ENCODE data around the gene ZFHX3. TPM values are rescaled to one million over a fixed set of nuclear protein-coding genes. Genes with fewer than 3 reads are reported as not detected.

Gene ZFHX3
- total and polyA plus RNA-seq, 9 donors: 3.4 to 17.6 (median 11.9) TPM

DNA sequence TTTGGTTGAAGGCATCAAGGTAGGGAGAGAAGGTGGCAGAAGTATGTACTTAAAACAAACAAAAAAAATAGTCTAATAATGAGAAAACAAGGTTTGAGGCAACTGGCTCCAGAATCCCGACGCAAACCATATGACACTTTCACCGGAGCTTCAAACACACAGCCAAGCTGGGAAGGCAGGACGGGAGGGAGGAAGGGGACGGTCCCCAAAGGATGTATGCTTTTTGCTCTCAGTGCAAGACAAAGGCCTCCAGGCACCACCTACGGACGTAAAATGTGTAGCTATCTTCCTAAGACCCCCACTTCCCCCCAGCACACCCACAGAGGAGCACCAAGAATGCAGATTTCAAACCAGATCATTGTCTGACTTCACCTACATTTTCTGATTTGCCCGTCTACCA, 102.3 kb downstream of the ZFHX3 start:
- Histone ChIP-seq H3K27me3 (no peaks in the 10 kb centered on the region), H3K27ac (no peak overlapping the region), H3K9me3 (no peaks in the 10 kb centered on the region), H3K36me3 (no peaks in the 10 kb centered on the region), H3K4me3 (no peak overlapping the region), H3K4me1 (ENCODE audit: insufficient read depth) (no peaks in the 10 kb centered on the region)
- no peak for TF ChIP-seq EP300 (IDR thresholded peaks at IDR 0.05)
- TF ChIP-seq, protein P1, sequence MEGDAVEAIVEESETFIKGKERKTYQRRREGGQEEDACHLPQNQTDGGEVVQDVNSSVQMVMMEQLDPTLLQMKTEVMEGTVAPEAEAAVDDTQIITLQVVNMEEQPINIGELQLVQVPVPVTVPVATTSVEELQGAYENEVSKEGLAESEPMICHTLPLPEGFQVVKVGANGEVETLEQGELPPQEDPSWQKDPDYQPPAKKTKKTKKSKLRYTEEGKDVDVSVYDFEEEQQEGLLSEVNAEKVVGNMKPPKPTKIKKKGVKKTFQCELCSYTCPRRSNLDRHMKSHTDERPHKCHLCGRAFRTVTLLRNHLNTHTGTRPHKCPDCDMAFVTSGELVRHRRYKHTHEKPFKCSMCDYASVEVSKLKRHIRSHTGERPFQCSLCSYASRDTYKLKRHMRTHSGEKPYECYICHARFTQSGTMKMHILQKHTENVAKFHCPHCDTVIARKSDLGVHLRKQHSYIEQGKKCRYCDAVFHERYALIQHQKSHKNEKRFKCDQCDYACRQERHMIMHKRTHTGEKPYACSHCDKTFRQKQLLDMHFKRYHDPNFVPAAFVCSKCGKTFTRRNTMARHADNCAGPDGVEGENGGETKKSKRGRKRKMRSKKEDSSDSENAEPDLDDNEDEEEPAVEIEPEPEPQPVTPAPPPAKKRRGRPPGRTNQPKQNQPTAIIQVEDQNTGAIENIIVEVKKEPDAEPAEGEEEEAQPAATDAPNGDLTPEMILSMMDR (IDR thresholded peaks at IDR 0.05): no peak
- TF ChIP-seq POLR2A (IDR thresholded peaks at IDR 0.05): no peak
- WGBS, 3 donors: 90 to 94% (median 93%) methylated on average over 8 of the region's 8 CpGs
- no peak for DNase-seq
- intact Hi-C loops (cut with DNase I): loop anchor here in 1 of 4 donors (2.0 to 10.0 kb wide), 2 partner anchors 43 to 101 kb away; no protein-coding TSS in a partner anchor

DNA sequence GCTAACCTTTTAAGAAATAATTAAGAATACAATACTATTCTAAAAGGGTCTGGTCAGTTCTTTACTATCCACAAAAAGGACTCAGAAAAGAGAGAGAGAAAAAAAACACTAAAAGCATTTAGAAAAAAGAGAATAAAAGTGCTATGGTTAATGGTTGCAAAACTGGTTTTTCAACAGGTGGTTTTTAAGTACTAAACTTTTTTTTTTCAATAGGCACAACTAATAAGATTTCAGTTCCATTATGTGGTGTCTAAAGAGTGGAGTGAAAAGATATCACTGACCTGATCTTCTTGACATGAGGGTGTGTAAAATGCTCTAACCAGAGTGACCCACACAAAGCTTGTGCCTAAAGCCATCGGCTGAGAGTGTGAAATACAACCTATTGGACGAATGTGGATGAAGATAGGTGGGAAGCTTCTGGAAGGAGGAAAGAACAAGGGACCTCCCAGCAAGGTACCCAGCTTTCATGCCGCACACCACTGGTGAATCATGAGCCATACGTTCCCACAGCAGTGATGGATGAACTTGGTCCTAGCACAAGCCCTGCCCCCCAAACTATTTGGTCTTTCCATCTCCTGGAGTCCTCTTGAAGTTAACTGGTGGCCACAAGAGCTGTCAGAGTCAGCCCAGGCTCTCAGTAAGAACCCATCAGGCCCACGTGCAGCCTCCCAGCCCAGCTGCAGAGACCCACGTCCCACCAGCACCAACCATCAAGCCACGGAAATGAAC, 103.0 kb downstream of the ZFHX3 start:
- H3K27ac ChIP-seq: no peak overlapping the region
- H3K36me3 ChIP-seq: no peaks in the 10 kb centered on the region
- H3K4me1 ChIP-seq (ENCODE audit: insufficient read depth): no peaks in the 10 kb centered on the region
- H3K4me3 ChIP-seq: no peak overlapping the region
- no peaks in the 10 kb centered on the region for H3K27me3 ChIP-seq
- DNase-seq: no peak
- 80 to 95% (median 91%) methylated on average over 7 of the region's 7 CpGs for WGBS, 3 donors
- H3K9me3 ChIP-seq: no peaks in the 10 kb centered on the region
- TF ChIP-seq, protein P1 (IDR thresholded peaks at IDR 0.05): no peak
- TF ChIP-seq POLR2A (IDR thresholded peaks at IDR 0.05) (no peak), EP300 (IDR thresholded peaks at IDR 0.05) (no peak)
- intact Hi-C loops (cut with DNase I): loop anchor here in 1 of 4 donors (5.0 to 10.0 kb wide), 2 partner anchors 100 to 102 kb away; partner anchors contain the start of gene ZFHX3

DNA sequence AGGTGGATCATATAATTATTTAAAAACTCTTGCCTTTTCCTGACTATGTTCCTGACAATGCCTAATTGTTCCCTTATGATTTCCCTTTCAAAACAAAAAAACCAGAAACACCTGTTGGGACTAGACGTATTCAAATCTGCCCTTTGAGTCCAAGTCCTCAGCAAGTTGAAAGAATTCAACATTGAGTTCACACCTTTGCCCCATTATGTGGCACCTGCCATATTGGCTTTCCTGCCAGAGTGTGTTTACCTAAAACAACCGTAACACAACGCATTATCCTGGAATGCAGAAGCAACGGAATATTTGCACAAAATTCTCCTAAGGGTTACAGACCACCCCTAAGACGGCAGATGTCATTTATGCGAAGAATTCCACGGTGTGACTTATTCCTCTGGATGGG, 105.9 kb downstream of the ZFHX3 start:
- WGBS, 3 donors: 90 to 94% (median 92%) methylated on average over 7 of the region's 7 CpGs
- H3K4me3 ChIP-seq: no peak overlapping the region
- TF ChIP-seq EP300 (IDR thresholded peaks at IDR 0.05) (no peak), POLR2A (IDR thresholded peaks at IDR 0.05) (no peak)
- TF ChIP-seq, protein P1 (IDR thresholded peaks at IDR 0.05): no peak
- no peak for DNase-seq
- no peak overlapping the region for H3K27ac ChIP-seq
- no peaks in the 10 kb centered on the region for H3K9me3 ChIP-seq
- no peaks in the 10 kb centered on the region for H3K27me3 ChIP-seq
- intact Hi-C loops (cut with DNase I): loop anchor here in 1 of 4 donors (5.0 to 10.0 kb wide), 2 partner anchors 97 to 105 kb away; partner anchors contain the start of gene ZFHX3
- H3K4me1 ChIP-seq (ENCODE audit: insufficient read depth): peaks cover 3% of the 10 kb centered on the region
- no peaks in the 10 kb centered on the region for H3K36me3 ChIP-seq

DNA sequence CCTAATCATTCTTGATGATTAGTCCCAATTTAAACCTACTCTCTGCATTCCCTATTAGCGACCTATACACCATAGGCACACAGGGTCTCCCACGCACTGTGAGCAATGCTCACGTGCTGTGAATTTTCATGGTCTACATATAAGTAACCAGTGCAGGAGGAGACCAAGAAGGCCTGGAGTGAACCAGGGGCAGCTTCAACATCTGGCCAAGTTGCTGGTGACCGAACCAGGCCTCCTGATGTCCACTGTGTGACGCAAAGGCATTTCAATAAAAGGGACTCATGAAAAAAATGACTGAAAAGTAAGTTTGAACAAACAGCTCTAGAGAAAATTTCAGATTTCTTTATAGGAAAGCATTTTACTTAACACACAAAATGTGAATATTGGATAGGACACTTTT, 107.0 kb downstream of the ZFHX3 start:
- H3K27ac ChIP-seq: no peak overlapping the region
- intact Hi-C loops (cut with DNase I): loop anchor here in 1 of 4 donors (5.0 to 10.0 kb wide), 2 partner anchors 96 to 106 kb away; partner anchors contain the start of gene ZFHX3

More for the DNA sequence above, 107.0 kb downstream of the ZFHX3 start:
- Histone ChIP-seq H3K27me3 (no peaks in the 10 kb centered on the region), H3K4me3 (no peak overlapping the region), H3K36me3 (no peaks in the 10 kb centered on the region), H3K9me3 (no peaks in the 10 kb centered on the region), H3K4me1 (ENCODE audit: insufficient read depth) (peaks cover 4% of the 10 kb centered on the region)
- 94 to 97% (median 95%) methylated on average over 5 of the region's 5 CpGs for WGBS, 3 donors
- TF ChIP-seq, protein P1 (IDR thresholded peaks at IDR 0.05): no peak
- TF ChIP-seq EP300 (IDR thresholded peaks at IDR 0.05) (no peak), POLR2A (IDR thresholded peaks at IDR 0.05) (no peak)
- DNase-seq: no peak

Measured in ovary (tissue), 9 donors.